ENCODE results near the gene HDAC4. TPM values are rescaled to one million over a fixed set of nuclear protein-coding genes. Genes with fewer than 3 reads are reported as not detected.
A peak's percentile ranks its signal among the peaks of the same experiment; 100 is the strongest.

HDAC4 gene
- total and polyA plus RNA-seq, 10 of the 15 experiments (the other 5 are each of a cell fraction or from before 2014, with no cell fraction given) = 0.22 to 15.7 (median 4.8) TPM

DNA sequence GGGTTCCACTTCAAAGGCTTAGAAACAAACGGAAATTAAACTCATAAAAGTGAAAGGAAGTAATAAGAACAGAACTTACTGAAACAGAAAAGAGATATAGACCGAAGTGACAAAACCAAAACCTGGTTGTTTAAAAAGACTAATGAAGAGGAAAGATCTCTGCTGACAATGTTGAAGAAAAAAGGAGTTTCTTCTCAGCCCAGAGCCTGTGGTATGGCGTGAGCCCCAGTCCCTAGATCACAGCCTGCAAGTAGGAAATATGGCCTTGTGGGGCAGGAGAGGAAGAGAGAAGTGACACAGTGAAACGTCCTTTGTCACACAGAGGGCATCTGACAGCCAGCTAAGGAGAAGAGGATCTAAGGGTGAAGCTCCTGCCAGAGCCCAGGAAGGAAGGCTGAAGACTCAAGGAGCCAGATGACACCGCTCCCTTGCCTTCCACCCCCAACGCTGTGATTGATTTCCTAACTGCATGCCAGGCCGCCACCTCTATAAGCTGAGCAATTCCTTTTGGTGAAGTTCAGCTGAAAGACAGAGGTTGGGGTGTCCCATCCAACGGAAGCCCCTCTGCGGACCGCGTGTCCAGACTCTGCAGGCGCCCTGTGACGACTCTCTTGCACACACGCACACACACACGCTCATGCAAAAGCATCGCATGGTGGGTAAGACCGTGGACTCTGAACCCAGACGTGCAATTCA is 141.1 kb downstream of the HDAC4 start:
- H3K4me3 ChIP-seq = no peak overlapping the region; the same call in 1 of the 2 replicates
- WGBS (ENCODE audit: insufficient coverage, insufficient replicate concordance, low lambda C conversion rate, missing lambda C conversion rate) = 77% methylated on average over 17 of the region's 18 CpGs
- CTCF ChIA-PET = no interaction called here
- peak overlapping the region; percentile 83 for H3K4me2 ChIP-seq (ENCODE audit: control insufficient read depth, insufficient read depth)
- peak; percentile 27 for FAIRE-seq
- H3K27ac ChIP-seq (ENCODE audit: control insufficient read depth, insufficient read depth) = no peak overlapping the region
- peak; percentile 74 for ATAC-seq
- no peaks in the 10 kb centered on the region for H3K36me3 ChIP-seq (ENCODE audit: control insufficient read depth in 2 of 2, insufficient read depth in 2 of 2, low read length in 1 of 2)
- H2AFZ ChIP-seq (ENCODE audit: control insufficient read depth, low read depth, low read length) = no peak overlapping the region
- no peak overlapping the region for H3K9ac ChIP-seq (ENCODE audit: control insufficient read depth, insufficient read depth, low read length)
- BruUV-seq (replicated peaks) = no TSS peak
- in situ Hi-C loops (cut with MboI) = no loop called here
- RAD21 ChIA-PET (ENCODE audit: unreplicated experiment) = interaction anchor here (0.9 to 1.9 kb wide), 3 partner anchors 8 to 121 kb away, joined by 3 to 7 read pairs (median 3); no protein-coding TSS in a partner anchor
- intact Hi-C loops (cut with micrococcal nuclease; ENCODE audit: unreplicated experiment) = loop anchor here (10.0 kb wide), 1 partner anchor 115 kb away; no protein-coding TSS in a partner anchor
- peaks cover 23% of the 10 kb centered on the region for H3K4me1 ChIP-seq (ENCODE audit: control insufficient read depth, insufficient read depth, low read length)
- H3K79me2 ChIP-seq (ENCODE audit: control insufficient read depth, insufficient read depth, low read length) = no peaks in the 10 kb centered on the region
- H4K20me1 ChIP-seq (ENCODE audit: control insufficient read depth, insufficient read depth) = peaks cover 13% of the 10 kb centered on the region
- peaks cover 0 to 4% of the 10 kb centered on the region in 2 experiments; a peak in 2 of 4 replicates for H3K27me3 ChIP-seq (replicated peaks in 1 of 2; ENCODE audit: control insufficient read depth in 2 of 2, insufficient read depth in 2 of 2, low read length in 1 of 2)
- no peak for DNase-seq (ENCODE audit: low read depth, low spot score)
- peaks cover 4% of the 10 kb centered on the region; the same call in 2 of the 3 replicates for H3K9me3 ChIP-seq (replicated peaks; ENCODE audit: control insufficient read depth, insufficient read depth, low read length)
- POLR2A ChIA-PET = no interaction called here
- SMC1A ChIA-PET (ENCODE audit: uncharacterized antibody, unreplicated experiment) = interaction anchor here (0.9 to 1.7 kb wide), 3 partner anchors 10 to 110 kb away, joined by 3 to 5 read pairs (median 4); no protein-coding TSS in a partner anchor
- TF ChIP-seq ZSCAN29 (IDR thresholded peaks at IDR 0.05) (no peak), MYC (IDR thresholded peaks at IDR 0.05; ENCODE audit: insufficient read depth, insufficient read length, insufficient replicate concordance, low read length, severe bottlenecking) (no peak), ZNF384 (IDR thresholded peaks at IDR 0.05; ENCODE audit: borderline replicate concordance, low read depth, low read length) (no peak), KDM1A (IDR thresholded peaks at IDR 0.05; ENCODE audit: borderline replicate concordance) (no peak), RFX5 (IDR thresholded peaks at IDR 0.05; ENCODE audit: low read depth, low read length) (no peak), NFIC (IDR thresholded peaks at IDR 0.05; ENCODE audit: low read depth, low read length) (peak; percentile 45; the same call in 1 of the 2 replicates), MTA3 (IDR thresholded peaks at IDR 0.05; ENCODE audit: borderline replicate concordance, low read length) (no peak)
- TF ChIP-seq, protein P1, sequence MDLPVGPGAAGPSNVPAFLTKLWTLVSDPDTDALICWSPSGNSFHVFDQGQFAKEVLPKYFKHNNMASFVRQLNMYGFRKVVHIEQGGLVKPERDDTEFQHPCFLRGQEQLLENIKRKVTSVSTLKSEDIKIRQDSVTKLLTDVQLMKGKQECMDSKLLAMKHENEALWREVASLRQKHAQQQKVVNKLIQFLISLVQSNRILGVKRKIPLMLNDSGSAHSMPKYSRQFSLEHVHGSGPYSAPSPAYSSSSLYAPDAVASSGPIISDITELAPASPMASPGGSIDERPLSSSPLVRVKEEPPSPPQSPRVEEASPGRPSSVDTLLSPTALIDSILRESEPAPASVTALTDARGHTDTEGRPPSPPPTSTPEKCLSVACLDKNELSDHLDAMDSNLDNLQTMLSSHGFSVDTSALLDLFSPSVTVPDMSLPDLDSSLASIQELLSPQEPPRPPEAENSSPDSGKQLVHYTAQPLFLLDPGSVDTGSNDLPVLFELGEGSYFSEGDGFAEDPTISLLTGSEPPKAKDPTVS (IDR thresholded peaks at IDR 0.05; ENCODE audit: low read depth, low read length) = no peak
- TF ChIP-seq, protein P2, sequence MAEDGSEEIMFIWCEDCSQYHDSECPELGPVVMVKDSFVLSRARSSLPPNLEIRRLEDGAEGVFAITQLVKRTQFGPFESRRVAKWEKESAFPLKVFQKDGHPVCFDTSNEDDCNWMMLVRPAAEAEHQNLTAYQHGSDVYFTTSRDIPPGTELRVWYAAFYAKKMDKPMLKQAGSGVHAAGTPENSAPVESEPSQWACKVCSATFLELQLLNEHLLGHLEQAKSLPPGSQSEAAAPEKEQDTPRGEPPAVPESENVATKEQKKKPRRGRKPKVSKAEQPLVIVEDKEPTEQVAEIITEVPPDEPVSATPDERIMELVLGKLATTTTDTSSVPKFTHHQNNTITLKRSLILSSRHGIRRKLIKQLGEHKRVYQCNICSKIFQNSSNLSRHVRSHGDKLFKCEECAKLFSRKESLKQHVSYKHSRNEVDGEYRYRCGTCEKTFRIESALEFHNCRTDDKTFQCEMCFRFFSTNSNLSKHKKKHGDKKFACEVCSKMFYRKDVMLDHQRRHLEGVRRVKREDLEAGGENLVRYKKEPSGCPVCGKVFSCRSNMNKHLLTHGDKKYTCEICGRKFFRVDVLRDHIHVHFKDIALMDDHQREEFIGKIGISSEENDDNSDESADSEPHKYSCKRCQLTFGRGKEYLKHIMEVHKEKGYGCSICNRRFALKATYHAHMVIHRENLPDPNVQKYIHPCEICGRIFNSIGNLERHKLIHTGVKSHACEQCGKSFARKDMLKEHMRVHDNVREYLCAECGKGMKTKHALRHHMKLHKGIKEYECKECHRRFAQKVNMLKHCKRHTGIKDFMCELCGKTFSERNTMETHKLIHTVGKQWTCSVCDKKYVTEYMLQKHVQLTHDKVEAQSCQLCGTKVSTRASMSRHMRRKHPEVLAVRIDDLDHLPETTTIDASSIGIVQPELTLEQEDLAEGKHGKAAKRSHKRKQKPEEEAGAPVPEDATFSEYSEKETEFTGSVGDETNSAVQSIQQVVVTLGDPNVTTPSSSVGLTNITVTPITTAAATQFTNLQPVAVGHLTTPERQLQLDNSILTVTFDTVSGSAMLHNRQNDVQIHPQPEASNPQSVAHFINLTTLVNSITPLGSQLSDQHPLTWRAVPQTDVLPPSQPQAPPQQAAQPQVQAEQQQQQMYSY (CRISPR knock-in tag; IDR thresholded peaks at IDR 0.05) = no peak
- TF ChIP-seq, protein P3, sequence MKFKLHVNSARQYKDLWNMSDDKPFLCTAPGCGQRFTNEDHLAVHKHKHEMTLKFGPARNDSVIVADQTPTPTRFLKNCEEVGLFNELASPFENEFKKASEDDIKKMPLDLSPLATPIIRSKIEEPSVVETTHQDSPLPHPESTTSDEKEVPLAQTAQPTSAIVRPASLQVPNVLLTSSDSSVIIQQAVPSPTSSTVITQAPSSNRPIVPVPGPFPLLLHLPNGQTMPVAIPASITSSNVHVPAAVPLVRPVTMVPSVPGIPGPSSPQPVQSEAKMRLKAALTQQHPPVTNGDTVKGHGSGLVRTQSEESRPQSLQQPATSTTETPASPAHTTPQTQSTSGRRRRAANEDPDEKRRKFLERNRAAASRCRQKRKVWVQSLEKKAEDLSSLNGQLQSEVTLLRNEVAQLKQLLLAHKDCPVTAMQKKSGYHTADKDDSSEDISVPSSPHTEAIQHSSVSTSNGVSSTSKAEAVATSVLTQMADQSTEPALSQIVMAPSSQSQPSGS (IDR thresholded peaks at IDR 0.05; ENCODE audit: low read length) = 0 out of 2 replicates have a peak, but pooled peaks have one; percentile 35
- TF ChIP-seq, protein P4, sequence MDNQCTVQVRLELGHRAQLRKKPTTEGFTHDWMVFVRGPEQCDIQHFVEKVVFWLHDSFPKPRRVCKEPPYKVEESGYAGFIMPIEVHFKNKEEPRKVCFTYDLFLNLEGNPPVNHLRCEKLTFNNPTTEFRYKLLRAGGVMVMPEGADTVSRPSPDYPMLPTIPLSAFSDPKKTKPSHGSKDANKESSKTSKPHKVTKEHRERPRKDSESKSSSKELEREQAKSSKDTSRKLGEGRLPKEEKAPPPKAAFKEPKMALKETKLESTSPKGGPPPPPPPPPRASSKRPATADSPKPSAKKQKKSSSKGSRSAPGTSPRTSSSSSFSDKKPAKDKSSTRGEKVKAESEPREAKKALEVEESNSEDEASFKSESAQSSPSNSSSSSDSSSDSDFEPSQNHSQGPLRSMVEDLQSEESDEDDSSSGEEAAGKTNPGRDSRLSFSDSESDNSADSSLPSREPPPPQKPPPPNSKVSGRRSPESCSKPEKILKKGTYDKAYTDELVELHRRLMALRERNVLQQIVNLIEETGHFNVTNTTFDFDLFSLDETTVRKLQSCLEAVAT (IDR thresholded peaks at IDR 0.05) = no peak
- TF ChIP-seq, protein P5, sequence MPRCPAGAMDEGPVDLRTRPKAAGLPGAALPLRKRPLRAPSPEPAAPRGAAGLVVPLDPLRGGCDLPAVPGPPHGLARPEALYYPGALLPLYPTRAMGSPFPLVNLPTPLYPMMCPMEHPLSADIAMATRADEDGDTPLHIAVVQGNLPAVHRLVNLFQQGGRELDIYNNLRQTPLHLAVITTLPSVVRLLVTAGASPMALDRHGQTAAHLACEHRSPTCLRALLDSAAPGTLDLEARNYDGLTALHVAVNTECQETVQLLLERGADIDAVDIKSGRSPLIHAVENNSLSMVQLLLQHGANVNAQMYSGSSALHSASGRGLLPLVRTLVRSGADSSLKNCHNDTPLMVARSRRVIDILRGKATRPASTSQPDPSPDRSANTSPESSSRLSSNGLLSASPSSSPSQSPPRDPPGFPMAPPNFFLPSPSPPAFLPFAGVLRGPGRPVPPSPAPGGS (IDR thresholded peaks at IDR 0.05; ENCODE audit: borderline replicate concordance, insufficient read depth, low read depth, low read length, poor library complexity, severe bottlenecking) = peak; percentile 76

Measured in GM12878 (cell line).